NCI-H187 treated with DMSO at 0.1 percent for 48 hours (cell line): Measurements from ENCODE around the gene ATP1A4.
"Not testable (repeated sequence)": the region's sequence is repeated elsewhere in the genome, so short reads cannot be mapped to it uniquely, and the experiment has no call there.

Experiments used
- DNase-seq: peaks from one replicate; lab custom pipeline; 2025; lab: John Stamatoyannopoulos, UW

ATP1A4 gene

GRCh38 chr1:160151303-160151702 lies at the start of gene ATP1A4:
Gene ATP1A4, plus strand, starts transcription at chr1:160151603. Its CDS starts 438 bp downstream, at chr1:160152041.
- no peak for DNase-seq

GRCh38 chr1:160101717-160102522 lies 49.5 kb upstream of the ATP1A4 start:
- DNase-seq, result no peak

- no peak for DNase-seq
Measured at GRCh38 chr1:160103658-160104408, 47.6 kb upstream of the ATP1A4 start.

- DNase-seq, result no peak
Measured at GRCh38 chr1:160104486-160104885, 46.9 kb upstream of the ATP1A4 start.

- no peak for DNase-seq
Measured at GRCh38 chr1:160105155-160105554, 46.2 kb upstream of the ATP1A4 start.

GRCh38 chr1:160107512-160107911 lies 43.9 kb upstream of the ATP1A4 start:
- no peak for DNase-seq

- DNase-seq, result no peak
Measured at GRCh38 chr1:160108888-160109662, 42.3 kb upstream of the ATP1A4 start.

- DNase-seq, result no peak
Measured at GRCh38 chr1:160109686-160110085, 41.7 kb upstream of the ATP1A4 start.

GRCh38 chr1:160111462-160111861 lies 39.9 kb upstream of the ATP1A4 start:
- DNase-seq, result not testable (repeated sequence)

- DNase-seq, result no peak
Measured at GRCh38 chr1:160112357-160112756, 39.0 kb upstream of the ATP1A4 start.

GRCh38 chr1:160113407-160113806 lies 38.0 kb upstream of the ATP1A4 start:
- no peak for DNase-seq

- no peak for DNase-seq
Measured at GRCh38 chr1:160114085-160114484, 37.3 kb upstream of the ATP1A4 start.

GRCh38 chr1:160115545-160116282 lies 35.7 kb upstream of the ATP1A4 start, which contains the start of gene ATP1A2:
Gene ATP1A2, plus strand, starts transcription at chr1:160115759. Its CDS starts 103 bp downstream, at chr1:160115862.
- DNase-seq, result no peak

GRCh38 chr1:160116283-160117147 lies 34.9 kb upstream of the ATP1A4 start:
- no peak for DNase-seq

- no peak for DNase-seq
Measured at GRCh38 chr1:160117300-160117699, 34.1 kb upstream of the ATP1A4 start.

- no peak for DNase-seq
Measured at GRCh38 chr1:160117709-160118183, 33.7 kb upstream of the ATP1A4 start.

- no peak for DNase-seq
Measured at GRCh38 chr1:160118928-160119327, 32.5 kb upstream of the ATP1A4 start.

- no peak for DNase-seq
Measured at GRCh38 chr1:160120797-160121196, 30.6 kb upstream of the ATP1A4 start.

- no peak for DNase-seq
Measured at GRCh38 chr1:160121388-160121787, 30.0 kb upstream of the ATP1A4 start.

- no peak for DNase-seq
Measured at GRCh38 chr1:160122978-160123495, 28.4 kb upstream of the ATP1A4 start.
